ENCODE measurements around the gene KCNQ1.

The KCNQ1 gene

GRCh38 chr11:2399488-2400068 is 45.2 kb upstream of the KCNQ1 start:
- Histone ChIP-seq H3K36me3 (ENCODE audit: low read length) (no peaks in the 10 kb centered on the region), H3K4me2 (ENCODE audit: low read depth, low read length, poor library complexity, severe bottlenecking) (peak overlapping the region; percentile 69), H3F3A (ENCODE audit: insufficient read depth) (peaks cover 23% of the 10 kb centered on the region), H3K79me2 (ENCODE audit: insufficient read depth, low read length) (peaks cover 11% of the 10 kb centered on the region), H3K4me3 (ENCODE audit: insufficient read depth, low read length, poor library complexity, severe bottlenecking) (peak overlapping the region; percentile 69), H3K27me3 (ENCODE audit: low read length) (no peaks in the 10 kb centered on the region), H3K9me3 (ENCODE audit: insufficient read depth, low read length) (no peaks in the 10 kb centered on the region), H3K9ac (ENCODE audit: low read length) (peak overlapping the region; percentile 83), H4K20me1 (ENCODE audit: low read depth, low read length) (no peaks in the 10 kb centered on the region), H2AFZ (ENCODE audit: low read depth, low read length, severe bottlenecking) (no peak overlapping the region), H3K9me2 (replicated peaks; ENCODE audit: insufficient read depth, low read length) (no peaks in the 10 kb centered on the region), H3K27ac (ENCODE audit: low read depth, low read length) (peak overlapping the region; percentile 77)
- TF ChIP-seq CTCF (IDR thresholded peaks at IDR 0.05; ENCODE audit: insufficient read depth, low read length, poor library complexity, severe bottlenecking) (no peak), EZH2phosphoT487 (conservative IDR thresholded peaks at IDR 0.05; ENCODE audit: low read length) (no peak)

GRCh38 chr11:2400069-2400761 is 44.6 kb upstream of the KCNQ1 start, which contains the start of gene TSSC4:
TSS of gene TSSC4 (plus strand) at chr11:2400750. CDS start at chr11:2402634, 1,884 bp downstream.
- H2AFZ ChIP-seq (ENCODE audit: low read depth, low read length, severe bottlenecking) = peak within 1 kb of the TSS; percentile 63
- H3K4me2 ChIP-seq (ENCODE audit: low read depth, low read length, poor library complexity, severe bottlenecking) = peak within 1 kb of the TSS; percentile 90
- H3K36me3 ChIP-seq (ENCODE audit: low read length) = no peaks in the 10 kb centered on the region
- H3K27ac ChIP-seq (ENCODE audit: low read depth, low read length) = peak within 1 kb of the TSS; percentile 77
- no peaks in the 10 kb centered on the region for H3K27me3 ChIP-seq (ENCODE audit: low read length)
- no peaks in the 10 kb centered on the region for H3K9me3 ChIP-seq (ENCODE audit: insufficient read depth, low read length)
- no peak for TF ChIP-seq EZH2phosphoT487 (conservative IDR thresholded peaks at IDR 0.05; ENCODE audit: low read length)
- peak; percentile 99 for TF ChIP-seq CTCF (IDR thresholded peaks at IDR 0.05; ENCODE audit: insufficient read depth, low read length, poor library complexity, severe bottlenecking)
- no peaks in the 10 kb centered on the region for H3K9me2 ChIP-seq (replicated peaks; ENCODE audit: insufficient read depth, low read length)
- no peaks in the 10 kb centered on the region for H4K20me1 ChIP-seq (ENCODE audit: low read depth, low read length)
- H3K4me3 ChIP-seq (ENCODE audit: insufficient read depth, low read length, poor library complexity, severe bottlenecking) = peak within 1 kb of the TSS; percentile 94
- H3K9ac ChIP-seq (ENCODE audit: low read length) = peak within 1 kb of the TSS; percentile 90
- H3F3A ChIP-seq (ENCODE audit: insufficient read depth) = peaks cover 23% of the 10 kb centered on the region
- peaks cover 11% of the 10 kb centered on the region for H3K79me2 ChIP-seq (ENCODE audit: insufficient read depth, low read length)

DNA sequence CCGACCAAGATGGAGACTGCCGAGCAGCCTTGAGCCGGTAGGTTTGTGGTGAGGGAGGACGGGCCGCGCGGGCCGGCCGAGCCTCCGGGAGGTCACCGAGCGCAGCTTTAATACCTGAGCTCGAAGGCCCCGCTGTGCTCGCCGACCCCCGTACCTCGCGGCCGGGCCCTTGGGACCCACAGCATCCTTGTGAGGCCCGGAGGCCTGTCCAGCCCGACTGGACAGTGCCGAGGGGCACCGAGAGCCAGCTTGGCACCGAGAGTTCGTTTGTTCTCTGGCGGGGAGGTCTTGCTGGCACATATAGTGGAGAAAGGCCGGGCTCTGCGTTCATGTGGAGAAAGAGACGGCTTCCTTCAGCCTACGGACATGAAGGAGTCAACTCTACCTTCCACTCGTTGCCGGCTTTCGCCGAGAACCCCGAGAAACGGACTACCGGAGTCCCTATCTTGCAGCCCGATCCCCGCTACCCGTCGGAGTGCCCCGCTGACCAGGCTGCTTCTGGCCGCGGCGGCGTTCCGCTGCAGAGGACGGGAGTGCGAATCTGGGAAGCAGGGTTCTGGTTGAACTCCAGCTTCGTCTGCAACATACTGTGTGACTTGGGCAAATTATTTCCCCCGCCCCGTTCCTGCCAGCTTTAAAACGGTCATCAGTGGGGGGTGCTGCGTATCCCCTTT is 43.9 kb upstream of the KCNQ1 start:
- Histone ChIP-seq H2AFZ (ENCODE audit: low read depth, low read length, severe bottlenecking) (peak overlapping the region; percentile 63), H3K36me3 (ENCODE audit: low read length) (no peaks in the 10 kb centered on the region), H4K20me1 (ENCODE audit: low read depth, low read length) (no peaks in the 10 kb centered on the region), H3K9me2 (replicated peaks; ENCODE audit: insufficient read depth, low read length) (no peaks in the 10 kb centered on the region), H3K4me2 (ENCODE audit: low read depth, low read length, poor library complexity, severe bottlenecking) (peak overlapping the region; percentile 90), H3K4me3 (ENCODE audit: insufficient read depth, low read length, poor library complexity, severe bottlenecking) (peak overlapping the region; percentile 94), H3F3A (ENCODE audit: insufficient read depth) (peaks cover 23% of the 10 kb centered on the region), H3K9ac (ENCODE audit: low read length) (peak overlapping the region; percentile 90), H3K27ac (ENCODE audit: low read depth, low read length) (peak overlapping the region; percentile 42), H3K79me2 (ENCODE audit: insufficient read depth, low read length) (peaks cover 11% of the 10 kb centered on the region), H3K27me3 (ENCODE audit: low read length) (no peaks in the 10 kb centered on the region), H3K9me3 (ENCODE audit: insufficient read depth, low read length) (no peaks in the 10 kb centered on the region)
- TF ChIP-seq CTCF (IDR thresholded peaks at IDR 0.05; ENCODE audit: insufficient read depth, low read length, poor library complexity, severe bottlenecking) = no peak
- TF ChIP-seq EZH2phosphoT487 (conservative IDR thresholded peaks at IDR 0.05; ENCODE audit: low read length) = no peak
